ENCODE results near the gene CPEB2. TPM values are rescaled to one million over a fixed set of nuclear protein-coding genes. Genes with fewer than 3 reads are reported as not detected.

The CPEB2 gene
- polyA plus RNA-seq (ENCODE audit: insufficient read length) = 21.2 TPM
- long read RNA-seq, donor 1, full-length matches to known transcripts = 2 of 2 reads
- long read RNA-seq, donor 1, partial matches to known transcripts = 0 of 2 reads
- long read RNA-seq, donor 1, other reads (novel, unspliced or antisense) = 0 of 2 reads
- long read RNA-seq, donor 2, full-length matches to known transcripts = 1 of 1 reads
- long read RNA-seq, donor 2, partial matches to known transcripts = 0 of 1 reads
- long read RNA-seq, donor 2, other reads (novel, unspliced or antisense) = 0 of 1 reads
- long read RNA-seq, donor 3, partial matches to known transcripts = 0 of 1 reads
- long read RNA-seq, donor 3, other reads (novel, unspliced or antisense) = 0 of 1 reads
- long read RNA-seq, donor 4 = 0 reads
- long read RNA-seq, donor 5 = 0 reads
- long read RNA-seq, donor 6, full-length matches to known transcripts = 1 of 1 reads
- long read RNA-seq, donor 6, partial matches to known transcripts = 0 of 1 reads
- long read RNA-seq, donor 6, other reads (novel, unspliced or antisense) = 0 of 1 reads
- long read RNA-seq, donor 7, full-length matches to known transcripts = 2 of 7 reads
- long read RNA-seq, donor 7, partial matches to known transcripts = 5 of 7 reads
- long read RNA-seq, donor 7, other reads (novel, unspliced or antisense) = 0 of 7 reads
- long read RNA-seq, donor 8, full-length matches to known transcripts = 2 of 2 reads
- long read RNA-seq, donor 8, partial matches to known transcripts = 0 of 2 reads
- long read RNA-seq, donor 8, other reads (novel, unspliced or antisense) = 0 of 2 reads

GRCh38 chr4:15001869-15002658, at the start of gene CPEB2:
Gene CPEB2 (plus strand): TSS chr4:15002481. CDS start chr4:15002674, 193 bp downstream.
- peak; percentile 90 for DNase-seq

DNA sequence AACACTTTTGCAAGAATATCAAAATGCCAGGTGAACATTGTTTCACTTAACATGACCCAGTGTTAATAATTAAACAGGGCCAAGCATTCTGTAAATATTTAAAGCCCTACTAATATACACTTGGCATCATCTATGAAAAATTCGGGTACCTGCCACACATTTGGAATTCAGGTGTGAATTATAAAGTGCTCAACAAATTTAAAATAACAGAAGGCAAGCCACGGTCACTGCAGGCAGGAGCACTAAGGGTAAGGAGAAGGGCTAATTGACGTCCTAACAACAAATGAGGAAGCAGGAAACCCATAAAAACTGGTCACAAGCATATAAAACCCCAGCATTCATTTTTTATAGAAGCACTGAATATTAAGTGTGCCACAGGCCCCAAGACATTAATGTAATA, 43.8 kb upstream of the CPEB2 start:
- no peak for DNase-seq

DNA sequence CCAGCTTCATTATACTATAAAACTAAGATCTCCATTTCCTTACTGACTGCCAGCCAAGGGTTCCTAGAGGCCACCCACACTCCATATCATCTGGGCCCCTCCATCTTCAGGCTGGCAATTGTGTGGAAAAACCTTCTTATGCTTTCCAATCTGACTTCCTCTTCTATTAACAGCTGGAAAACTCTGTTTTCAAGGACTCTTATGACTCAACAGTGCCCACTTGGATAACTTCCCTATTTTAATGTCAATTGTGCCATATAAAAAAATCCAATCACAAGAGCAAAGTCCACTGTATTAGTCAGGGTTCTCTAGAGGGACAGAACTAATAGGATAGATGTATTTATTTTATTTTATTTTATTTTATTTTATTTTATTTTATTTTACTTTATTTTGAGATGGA, 41.0 kb upstream of the CPEB2 start:
- DNase-seq = no peak

- DNase-seq = no peak
These were observed 37.2 kb upstream of the CPEB2 start for GRCh38 chr4:14965071-14965470.

- DNase-seq = no peak
These were observed 34.3 kb upstream of the CPEB2 start for GRCh38 chr4:14967982-14968381.

GRCh38 chr4:14977830-14978229, 24.5 kb upstream of the CPEB2 start:
- DNase-seq = no peak

DNA sequence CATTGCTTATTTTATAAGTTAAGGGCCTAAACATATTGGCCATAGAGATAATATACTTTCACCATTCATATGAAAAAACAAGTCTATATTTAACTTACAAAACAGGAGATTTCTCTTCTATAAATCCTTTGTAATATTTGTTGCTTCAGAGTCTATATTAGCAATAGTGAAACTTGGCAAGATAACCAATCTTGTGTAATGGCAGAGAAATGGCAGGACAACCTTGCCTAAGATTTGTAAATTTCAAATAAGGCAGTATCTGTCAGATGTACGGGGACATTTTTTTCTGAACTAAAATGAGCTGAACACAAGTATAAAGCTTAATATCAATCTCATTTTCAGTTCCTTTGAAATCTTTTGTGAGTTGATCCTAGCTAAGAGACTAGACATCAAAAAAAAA, 17.8 kb upstream of the CPEB2 start:
- DNase-seq = no peak

DNA sequence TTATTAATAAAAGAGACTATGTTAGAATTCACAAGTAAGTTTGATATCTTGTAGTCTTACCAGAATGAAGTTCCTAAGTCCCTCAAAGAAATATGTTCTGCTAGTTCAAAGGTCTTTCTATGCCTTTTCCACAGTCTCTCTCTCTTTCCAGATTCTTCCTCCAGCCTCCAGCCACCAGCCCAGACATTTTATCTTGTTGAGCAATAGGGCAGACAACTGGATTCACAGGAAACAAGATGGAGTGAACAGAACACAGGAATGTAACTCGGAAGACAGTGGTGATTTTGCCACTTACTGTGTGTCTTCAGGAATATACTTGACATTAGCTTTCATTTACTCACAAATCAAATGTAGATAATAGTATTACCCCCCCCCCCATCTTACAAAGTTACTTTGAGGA, 17.1 kb upstream of the CPEB2 start:
- no peak for DNase-seq

DNA sequence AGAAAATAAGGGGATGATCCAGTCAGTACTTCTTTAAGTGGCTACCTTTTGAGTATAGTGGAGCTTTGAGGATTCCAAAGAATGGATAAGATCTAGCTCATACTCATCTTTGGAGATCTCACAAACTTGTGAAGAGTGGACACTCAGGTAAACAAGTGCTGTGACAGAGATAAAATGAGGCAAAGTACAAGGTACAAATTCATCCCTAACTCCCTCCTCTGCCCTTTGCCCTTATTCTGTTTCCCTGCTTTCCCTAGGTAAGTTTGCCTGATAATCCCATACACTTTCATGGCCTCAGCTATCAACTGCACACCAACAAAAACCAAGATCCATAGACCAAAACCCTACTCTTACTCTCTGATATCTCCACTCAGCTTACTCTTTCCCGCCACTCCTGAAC, 16.4 kb upstream of the CPEB2 start:
- no peak for DNase-seq

- DNase-seq = no peak
These were observed 15.2 kb upstream of the CPEB2 start for GRCh38 chr4:14987054-14987453.

- DNase-seq = no peak
These were observed 11.8 kb upstream of the CPEB2 start for GRCh38 chr4:14990484-14990883.

DNA sequence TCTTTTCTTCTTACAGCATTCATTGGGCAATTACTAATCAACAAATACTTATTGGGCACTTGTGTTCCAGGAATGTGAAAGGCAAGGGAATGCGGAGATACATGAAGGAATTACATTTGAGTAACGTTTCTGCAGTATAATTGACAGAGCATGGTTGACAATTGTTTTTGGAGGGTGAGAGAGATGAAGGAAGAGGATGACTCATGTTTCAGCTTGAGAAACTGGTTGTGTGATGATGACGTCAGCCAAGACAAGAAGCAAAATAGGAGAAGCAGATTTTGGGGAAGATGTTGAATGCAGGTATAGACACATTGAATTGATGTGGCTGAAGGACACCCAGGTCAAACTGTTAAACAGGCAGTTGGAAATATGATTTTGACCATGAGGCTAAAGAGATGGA, 8.0 kb upstream of the CPEB2 start:
- DNase-seq = no peak

GRCh38 chr4:15001248-15001868, 923 bp upstream of the CPEB2 start:
- DNase-seq = peak; percentile 51

DNA sequence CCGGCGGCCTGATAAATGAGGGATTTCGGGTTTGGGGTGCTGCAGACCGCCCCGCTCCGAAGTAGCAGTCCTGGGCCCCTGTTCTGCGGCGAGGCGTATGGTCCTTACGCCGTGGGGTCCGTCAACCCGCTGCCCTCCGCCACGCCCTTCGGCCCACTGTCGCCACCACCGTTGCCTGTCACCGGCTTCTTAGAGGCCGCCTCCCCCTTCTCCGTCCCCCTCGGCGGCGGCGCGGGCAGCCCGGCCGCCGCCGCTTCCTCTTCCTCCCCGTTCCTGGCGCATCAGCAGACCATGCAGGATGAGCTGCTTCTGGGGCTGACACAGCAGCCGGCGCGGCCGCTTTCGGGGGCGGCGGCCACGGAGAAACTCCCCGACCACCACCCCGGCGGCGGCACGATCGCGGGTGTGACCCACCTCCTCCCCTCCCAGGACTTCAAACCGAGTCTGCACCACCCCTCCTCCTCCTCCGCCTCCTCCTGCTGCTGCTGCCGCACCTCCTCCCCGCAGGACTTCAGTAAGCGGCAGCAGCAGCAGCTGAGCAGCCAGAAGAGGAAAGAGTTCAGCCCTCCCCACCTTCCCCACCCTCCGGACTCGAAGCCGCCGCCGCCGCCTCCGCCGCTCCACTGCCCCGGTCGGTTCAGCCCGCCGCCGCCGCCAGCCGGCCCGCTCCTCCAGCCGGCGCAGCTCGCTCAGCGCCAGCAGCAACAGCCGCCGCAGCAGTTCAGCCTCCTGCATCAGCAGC, 549 bp downstream of the CPEB2 start:
- peak; percentile 42 for DNase-seq

GRCh38 chr4:15003401-15003890, 1.2 kb downstream of the CPEB2 start:
- DNase-seq = no peak

DNA sequence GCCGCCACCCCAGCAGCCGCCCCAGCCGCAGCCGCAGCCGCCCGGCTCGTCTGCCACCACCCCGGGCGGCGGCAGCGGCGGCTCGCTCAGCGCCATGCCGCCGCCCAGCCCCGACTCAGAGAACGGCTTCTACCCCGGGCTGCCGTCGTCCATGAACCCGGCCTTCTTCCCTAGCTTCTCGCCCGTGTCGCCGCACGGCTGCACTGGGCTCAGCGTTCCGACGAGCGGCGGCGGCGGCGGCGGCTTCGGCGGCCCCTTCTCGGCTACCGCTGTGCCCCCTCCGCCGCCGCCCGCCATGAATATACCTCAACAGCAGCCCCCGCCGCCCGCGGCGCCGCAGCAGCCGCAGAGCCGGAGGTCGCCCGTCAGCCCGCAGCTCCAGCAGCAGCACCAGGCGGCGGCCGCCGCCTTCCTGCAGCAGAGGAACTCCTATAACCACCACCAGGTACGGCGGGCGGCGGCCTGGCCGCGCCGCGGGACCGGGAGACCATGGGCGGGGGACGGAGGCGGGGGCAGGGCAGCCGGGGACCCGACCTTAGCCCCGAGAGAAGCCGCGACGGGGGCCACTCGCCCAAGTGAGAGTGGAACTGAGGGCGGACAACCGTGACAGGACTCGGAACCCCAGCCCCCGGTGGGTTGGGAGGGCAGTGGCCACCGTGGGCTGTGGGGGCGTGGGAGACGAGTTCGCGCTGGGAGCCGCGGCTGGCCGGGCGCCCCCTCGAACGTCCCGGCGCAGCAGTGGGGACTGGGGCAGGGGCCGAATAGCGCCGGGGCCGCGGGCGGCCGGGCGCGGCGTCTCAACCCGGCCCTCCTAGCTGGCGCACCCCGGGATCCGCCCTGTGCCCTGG, 1.8 kb downstream of the CPEB2 start:
- DNase-seq = no peak

DNA sequence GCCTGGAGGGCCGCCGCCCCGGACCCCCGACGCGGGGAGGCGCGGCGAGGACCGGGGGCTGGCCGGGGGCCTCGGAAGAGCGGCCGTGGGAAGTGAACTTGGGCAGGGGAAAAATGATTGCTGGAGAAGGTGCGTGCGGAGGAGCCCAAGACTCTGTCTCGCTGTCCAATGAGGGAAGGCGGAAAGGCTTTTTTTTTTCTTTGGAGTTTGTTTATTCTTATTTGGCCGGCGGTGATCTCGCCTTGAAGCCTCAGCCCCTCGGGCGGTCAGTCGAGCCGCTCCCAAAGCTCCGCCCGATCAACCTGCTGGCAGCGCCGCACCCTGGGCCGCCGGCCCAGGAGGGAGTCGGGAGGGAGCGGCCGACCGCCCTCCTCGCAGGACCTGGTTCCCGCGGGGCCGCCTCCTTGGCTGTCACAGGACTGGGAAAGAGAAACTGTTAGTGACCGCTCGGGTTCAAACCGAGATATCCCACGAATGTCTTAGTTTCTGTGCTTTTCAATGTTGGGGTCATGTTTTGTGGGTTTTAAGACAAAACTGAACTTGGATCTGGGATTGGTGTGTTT, 2.5 kb downstream of the CPEB2 start:
- peak; percentile 40 for DNase-seq

- no peak for DNase-seq
These were observed 3.3 kb downstream of the CPEB2 start for GRCh38 chr4:15005474-15006115.

DNA sequence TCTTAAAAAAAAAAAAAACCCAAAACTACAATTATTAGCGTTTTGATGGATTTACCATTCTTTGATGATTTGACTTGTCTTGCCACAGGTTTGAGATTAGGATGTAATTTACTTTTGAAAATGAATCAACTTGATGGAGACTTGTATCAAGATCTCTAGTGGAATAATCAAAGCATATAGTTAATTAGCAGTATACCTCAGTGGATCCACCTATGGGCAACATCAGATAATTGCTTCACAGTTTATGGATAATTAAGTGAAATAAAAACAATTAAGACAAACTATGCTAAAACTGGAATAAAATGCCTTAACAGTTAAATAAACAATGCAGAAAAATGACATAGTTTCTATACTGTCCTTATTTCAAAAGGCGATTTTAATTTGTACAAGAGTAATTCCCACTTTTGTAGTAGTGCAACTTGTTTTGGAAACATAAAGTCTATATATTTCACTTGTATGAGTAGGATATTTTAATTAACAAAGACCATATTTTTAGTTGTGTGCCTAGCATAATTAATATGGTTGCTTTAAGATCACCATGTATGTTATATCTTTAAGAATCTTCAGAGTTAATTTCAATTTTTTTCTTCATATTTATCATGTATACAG, 4.2 kb downstream of the CPEB2 start:
- DNase-seq = no peak
